GM18502 (cell line): ENCODE data around the gene ITPRIP.
A peak's percentile ranks its signal among the peaks of the same experiment; 100 is the strongest.

ENCODE experiments used
- ATAC-seq: cut with Tn5 transposase; IDR thresholded peaks from one replicate; pipeline ENCODE4 v1.9.1; 2021; ENCODE audit warnings: mild to moderate bottlenecking; ENCODE audit not compliant: unreplicated experiment, poor library complexity

The ITPRIP gene

DNA sequence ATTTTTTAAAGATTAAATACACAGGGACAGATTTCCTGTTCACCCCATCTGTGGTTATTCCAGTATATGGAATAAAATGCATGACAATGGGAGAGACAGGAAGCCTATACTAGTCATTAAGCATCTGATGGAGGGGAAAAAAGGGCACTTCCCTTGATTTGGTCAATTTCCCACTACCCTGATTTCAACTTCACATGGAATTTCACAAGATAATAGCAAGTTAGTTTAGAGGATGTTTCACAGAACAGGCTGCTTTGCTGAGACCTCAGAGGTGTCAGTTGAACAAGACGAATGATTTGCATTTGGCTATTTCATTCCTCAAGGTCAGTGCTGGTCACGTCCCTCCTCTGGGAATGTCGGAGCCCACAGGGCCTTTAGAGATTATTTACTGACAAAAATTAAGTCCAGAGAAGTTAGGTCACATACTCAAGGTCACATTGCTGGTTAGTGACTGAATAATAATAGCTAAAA lies 4.7 kb upstream of the ITPRIP start:
- ATAC-seq = no peak

DNA sequence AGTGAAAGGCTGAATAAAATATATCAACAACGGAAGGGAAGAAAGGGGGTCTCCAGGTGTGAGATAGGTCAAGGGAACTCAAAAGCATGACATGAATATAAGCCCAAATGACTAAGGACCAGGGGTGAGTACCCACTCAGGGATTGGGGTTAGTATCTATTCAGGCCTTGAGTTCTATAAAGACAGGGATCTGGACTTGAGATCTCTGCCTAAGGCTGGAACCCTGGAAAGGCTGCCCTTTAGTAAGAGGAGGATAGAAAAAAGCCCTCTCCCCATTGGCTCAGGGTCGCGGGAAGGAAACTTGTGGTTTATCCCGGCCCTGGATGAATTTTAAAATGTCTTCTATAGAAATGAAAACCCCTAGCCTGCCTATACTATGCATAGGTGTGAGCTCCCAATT lies 2.4 kb upstream of the ITPRIP start:
- ATAC-seq = no peak

DNA sequence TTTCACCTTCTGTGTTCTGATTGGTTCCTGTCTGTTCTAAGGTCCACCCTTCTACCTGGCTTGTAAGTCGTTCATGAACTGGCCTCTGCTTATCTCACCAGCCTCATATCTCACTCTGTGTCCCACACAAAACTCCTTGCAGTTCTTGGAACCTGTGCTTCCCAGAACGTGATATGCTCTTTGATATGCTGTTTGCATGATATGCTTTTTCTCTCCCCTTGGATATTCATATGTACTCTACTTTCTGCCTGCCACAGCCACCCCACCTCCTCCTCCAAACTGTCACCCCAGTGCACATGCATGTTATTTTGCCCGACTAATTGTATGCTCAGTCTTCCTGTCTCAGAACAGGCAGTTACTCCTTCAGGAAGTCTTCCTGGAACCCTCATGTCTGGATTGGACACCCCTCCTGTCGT lies 1.9 kb upstream of the ITPRIP start:
- ATAC-seq = no peak

DNA sequence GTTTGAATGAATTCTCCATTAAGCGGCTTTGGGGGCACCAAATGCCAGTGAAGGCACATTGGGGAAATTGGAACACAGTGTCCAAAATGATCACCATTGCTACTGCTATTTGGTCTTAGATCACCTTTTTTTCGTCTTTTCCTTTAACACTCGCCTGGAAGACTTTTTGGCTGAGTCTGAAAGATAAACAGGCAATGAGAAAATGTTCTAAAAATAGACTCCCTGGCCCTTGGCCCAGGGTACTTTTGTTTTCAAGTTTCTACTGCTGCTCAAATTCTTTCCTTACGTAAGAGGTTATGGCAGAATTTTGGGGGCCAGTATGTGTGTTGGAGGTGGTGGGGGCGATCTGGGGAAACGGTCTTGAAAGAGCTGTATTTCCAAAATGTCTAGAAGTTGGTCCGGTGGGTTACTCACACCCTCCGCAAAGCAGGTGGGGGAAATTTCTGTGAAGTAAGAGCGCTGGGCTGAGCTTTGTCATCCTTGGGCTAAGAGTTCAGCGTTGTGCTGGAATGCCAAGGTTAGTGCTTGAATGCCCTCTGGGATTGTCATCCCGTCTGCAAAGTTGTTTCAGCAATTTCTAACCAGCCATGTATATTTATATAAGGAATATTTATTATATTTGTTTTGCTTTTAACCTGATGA lies 1.3 kb upstream of the ITPRIP start:
- no peak for ATAC-seq

- ATAC-seq = peak; percentile 52
These were observed 712 bp downstream of the ITPRIP start for GRCh38 chr10:104337521-104337984.

DNA sequence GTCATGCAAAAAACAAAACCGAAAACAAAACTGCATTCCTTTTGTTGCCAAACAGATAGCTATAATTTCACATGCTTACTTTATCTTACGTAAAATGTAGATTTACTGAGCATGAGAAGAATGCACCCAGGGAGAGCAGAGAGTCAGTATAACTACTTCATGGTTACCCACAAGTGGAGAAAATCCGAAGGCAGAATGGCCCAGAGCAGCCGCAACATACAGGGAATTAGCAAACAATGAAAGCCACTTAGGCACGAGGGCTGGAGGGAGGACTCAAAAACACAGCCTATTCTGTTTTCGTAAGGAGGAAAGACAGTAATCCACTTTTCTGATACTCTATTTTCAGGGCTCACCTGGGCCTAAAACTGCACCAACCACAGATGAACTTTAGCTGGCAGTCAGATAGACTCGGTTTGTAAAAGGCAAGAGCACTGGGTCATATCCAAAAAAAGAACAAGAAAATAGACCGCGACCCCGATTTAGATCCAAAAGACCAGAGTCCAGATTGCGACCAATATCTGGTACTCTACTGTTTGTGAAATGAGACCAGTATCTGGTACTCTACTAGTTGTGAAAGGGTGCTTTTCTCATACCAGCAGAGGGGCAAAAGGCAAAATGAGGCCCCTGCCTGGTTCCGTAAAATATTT lies 1.3 kb downstream of the ITPRIP start:
- ATAC-seq = peak; percentile 35

- ATAC-seq = no peak
These were observed 3.2 kb downstream of the ITPRIP start for GRCh38 chr10:104334965-104335650.

GRCh38 chr10:104334561-104334960 lies 3.7 kb downstream of the ITPRIP start:
- ATAC-seq = no peak

DNA sequence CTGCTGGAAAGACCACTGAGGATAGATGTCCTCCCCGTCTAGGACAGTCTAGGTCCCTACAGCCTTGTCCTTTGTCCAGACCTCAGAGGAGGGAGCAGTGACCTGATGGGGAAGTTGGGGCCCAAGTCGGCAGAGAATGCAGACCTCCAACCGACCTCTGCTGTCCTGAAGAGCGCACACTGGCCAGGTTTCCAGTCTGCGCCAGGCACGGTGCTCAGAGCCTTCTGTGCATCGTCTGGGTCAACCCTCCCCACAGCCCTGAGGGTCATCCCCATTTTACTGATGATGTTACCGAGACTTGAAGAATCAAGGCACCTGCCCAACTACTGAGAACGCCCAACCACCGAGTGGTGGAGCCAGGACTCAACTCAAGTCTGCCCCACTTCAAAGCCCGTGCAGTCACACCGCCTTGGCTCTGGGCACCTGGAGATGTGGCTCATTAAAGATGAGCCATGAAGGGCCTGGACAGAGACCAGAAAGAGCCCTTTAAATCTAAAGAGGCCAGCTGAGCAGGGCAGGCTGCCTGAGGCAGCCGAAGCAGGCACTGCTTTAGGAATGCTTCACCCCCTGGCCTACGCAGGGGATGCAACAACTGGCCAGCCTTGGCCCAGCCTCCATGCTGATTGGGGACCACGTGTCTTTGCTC lies 4.4 kb downstream of the ITPRIP start:
- no peak for ATAC-seq

- no peak for ATAC-seq
These were observed 5.1 kb downstream of the ITPRIP start for GRCh38 chr10:104333032-104333727.

GRCh38 chr10:104332243-104333031 lies 5.8 kb downstream of the ITPRIP start:
- no peak for ATAC-seq

DNA sequence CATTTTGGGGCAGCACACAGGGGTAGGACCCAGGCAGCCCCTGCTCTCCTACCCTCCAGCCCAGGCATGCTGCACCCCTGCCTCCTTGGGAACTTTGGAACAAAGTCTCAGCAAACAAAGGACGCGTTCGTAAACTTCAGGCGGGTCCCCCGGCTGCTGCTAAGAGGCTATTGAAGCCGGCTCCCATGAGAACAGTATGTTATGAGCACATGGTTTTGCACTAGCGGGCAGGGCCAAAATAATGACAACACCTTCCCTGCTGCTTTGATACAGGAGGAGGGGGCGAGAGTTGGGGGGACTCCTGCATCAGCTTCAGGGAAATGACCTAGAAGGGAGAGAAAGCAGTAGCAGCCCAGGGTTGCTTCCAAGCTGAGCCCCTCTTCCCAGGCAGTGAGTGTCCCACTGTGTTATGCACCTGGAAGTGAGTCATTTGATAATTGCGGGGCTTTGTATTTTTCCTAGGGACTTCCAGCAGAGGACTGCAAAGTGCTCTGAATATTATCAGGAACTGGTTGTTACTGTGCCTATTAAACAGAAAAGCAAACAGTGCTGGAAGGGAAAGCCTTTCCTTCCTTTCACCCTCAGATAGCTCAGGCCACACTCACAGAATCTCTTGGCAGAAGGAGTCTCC lies 6.9 kb downstream of the ITPRIP start:
- ATAC-seq = no peak

DNA sequence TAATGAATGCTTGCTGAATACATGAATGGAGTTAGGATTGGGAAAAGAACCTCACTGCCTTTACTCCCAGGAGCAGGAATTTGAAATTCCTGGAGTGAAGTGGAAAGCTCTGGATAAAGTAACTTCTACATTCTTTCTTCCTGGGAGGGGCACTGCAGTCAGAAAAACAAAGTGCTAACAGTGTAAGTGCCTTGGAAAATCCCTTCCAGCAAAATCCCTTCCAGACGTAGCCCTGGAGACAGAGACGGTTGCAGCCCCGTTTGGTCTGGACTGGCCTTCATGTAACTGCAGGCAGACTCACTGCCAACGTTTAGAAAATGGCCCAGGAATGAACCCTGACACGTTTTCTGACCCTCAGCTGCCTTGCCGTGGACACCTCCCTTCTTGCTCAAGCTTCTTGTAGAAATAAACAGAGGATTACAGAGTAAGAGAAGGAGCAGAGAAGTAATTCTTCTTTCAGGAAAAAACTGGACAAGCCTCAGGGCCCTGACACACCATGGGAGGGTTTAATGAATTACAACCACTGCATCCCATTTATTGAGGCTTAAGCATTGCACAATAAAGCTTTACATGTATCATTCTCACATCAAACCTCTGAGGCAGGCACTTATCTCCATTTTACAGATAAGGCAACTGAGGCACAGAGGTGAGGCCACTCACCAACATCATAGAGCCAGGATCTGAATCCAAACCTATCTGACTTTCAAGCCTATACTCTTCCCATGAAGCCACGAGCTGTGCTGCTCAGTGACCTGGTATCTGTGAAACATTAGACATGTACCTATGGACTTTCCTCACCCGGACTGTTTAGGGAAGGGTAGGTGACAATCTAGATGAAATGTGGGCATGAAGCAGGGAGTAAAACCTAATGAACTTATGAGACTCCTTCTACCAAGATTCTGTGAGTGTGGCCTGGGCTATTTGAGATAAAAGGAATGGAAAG lies 7.8 kb downstream of the ITPRIP start:
- no peak for ATAC-seq

GRCh38 chr10:104329735-104330134 lies 8.5 kb downstream of the ITPRIP start:
- no peak for ATAC-seq

- peak; percentile 69 for ATAC-seq
These were observed 9.2 kb downstream of the ITPRIP start for GRCh38 chr10:104328896-104329710.

DNA sequence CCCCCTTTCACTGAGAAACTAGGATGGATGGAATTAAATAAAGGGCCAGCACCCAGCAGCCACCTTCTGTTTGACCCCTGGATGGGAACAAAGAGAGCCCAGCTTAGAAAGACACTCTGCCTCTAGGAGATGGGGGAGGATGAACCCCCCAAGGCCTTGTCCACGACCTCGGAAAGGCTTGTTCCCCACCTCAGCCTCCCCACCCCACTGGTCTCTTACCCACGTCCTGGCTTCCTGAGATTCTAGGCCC lies 9.7 kb downstream of the ITPRIP start:
- ATAC-seq = peak; percentile 6
